ENCODE data around the gene GRAMD1A.

DNA sequence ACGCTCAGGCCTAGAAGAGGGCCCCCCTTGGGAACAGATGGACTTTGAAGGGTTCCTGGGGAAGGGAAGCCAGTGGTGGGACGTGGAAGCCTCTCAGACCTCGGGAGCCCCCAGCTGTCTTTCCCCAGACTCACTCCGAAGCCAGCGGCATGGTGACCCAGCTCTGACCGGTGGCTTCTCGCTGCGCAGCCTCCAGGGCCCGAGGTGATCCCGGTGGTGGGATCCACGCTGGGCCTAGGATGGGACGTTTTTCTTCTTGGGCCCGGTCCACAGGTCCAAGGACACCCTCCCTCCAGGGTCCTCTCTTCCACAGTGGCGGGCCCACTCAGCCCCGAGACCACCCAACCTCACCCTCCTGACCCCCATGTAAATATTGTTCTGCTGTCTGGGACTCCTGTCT is 66.0 kb downstream of the GRAMD1A start:
- TF ChIP-seq, protein P1, sequence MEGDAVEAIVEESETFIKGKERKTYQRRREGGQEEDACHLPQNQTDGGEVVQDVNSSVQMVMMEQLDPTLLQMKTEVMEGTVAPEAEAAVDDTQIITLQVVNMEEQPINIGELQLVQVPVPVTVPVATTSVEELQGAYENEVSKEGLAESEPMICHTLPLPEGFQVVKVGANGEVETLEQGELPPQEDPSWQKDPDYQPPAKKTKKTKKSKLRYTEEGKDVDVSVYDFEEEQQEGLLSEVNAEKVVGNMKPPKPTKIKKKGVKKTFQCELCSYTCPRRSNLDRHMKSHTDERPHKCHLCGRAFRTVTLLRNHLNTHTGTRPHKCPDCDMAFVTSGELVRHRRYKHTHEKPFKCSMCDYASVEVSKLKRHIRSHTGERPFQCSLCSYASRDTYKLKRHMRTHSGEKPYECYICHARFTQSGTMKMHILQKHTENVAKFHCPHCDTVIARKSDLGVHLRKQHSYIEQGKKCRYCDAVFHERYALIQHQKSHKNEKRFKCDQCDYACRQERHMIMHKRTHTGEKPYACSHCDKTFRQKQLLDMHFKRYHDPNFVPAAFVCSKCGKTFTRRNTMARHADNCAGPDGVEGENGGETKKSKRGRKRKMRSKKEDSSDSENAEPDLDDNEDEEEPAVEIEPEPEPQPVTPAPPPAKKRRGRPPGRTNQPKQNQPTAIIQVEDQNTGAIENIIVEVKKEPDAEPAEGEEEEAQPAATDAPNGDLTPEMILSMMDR (IDR thresholded peaks at IDR 0.05; ENCODE audit: poor library complexity, severe bottlenecking): no peak
- TF ChIP-seq TAF1 (IDR thresholded peaks at IDR 0.05; ENCODE audit: low read depth): no peak
- no peak for TF ChIP-seq POLR2AphosphoS5 (IDR thresholded peaks at IDR 0.05)
- no peak for TF ChIP-seq SMC3 (conservative IDR thresholded peaks at IDR 0.05; ENCODE audit: poor library complexity)
- TF ChIP-seq, protein P2, sequence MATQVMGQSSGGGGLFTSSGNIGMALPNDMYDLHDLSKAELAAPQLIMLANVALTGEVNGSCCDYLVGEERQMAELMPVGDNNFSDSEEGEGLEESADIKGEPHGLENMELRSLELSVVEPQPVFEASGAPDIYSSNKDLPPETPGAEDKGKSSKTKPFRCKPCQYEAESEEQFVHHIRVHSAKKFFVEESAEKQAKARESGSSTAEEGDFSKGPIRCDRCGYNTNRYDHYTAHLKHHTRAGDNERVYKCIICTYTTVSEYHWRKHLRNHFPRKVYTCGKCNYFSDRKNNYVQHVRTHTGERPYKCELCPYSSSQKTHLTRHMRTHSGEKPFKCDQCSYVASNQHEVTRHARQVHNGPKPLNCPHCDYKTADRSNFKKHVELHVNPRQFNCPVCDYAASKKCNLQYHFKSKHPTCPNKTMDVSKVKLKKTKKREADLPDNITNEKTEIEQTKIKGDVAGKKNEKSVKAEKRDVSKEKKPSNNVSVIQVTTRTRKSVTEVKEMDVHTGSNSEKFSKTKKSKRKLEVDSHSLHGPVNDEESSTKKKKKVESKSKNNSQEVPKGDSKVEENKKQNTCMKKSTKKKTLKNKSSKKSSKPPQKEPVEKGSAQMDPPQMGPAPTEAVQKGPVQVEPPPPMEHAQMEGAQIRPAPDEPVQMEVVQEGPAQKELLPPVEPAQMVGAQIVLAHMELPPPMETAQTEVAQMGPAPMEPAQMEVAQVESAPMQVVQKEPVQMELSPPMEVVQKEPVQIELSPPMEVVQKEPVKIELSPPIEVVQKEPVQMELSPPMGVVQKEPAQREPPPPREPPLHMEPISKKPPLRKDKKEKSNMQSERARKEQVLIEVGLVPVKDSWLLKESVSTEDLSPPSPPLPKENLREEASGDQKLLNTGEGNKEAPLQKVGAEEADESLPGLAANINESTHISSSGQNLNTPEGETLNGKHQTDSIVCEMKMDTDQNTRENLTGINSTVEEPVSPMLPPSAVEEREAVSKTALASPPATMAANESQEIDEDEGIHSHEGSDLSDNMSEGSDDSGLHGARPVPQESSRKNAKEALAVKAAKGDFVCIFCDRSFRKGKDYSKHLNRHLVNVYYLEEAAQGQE (IDR thresholded peaks at IDR 0.05; ENCODE audit: borderline replicate concordance): no peak
- TF ChIP-seq EZH2 (IDR thresholded peaks at IDR 0.05; ENCODE audit: borderline replicate concordance, insufficient read depth, low read length, poor library complexity, severe bottlenecking): no peak

Data from neural cell (in vitro differentiated cells).